ENCODE measurements around the gene ALDH1L2. TPM values are rescaled to one million over a fixed set of nuclear protein-coding genes. Genes with fewer than 3 reads are reported as not detected.

ALDH1L2 gene
- total RNA-seq, 1 experiment from 2014 or later: 26.1 TPM

- ChIA-PET CTCF (no interaction called here), POLR2A (no interaction called here)
- DNase-seq: no peak
- Histone ChIP-seq H3K4me3 (ENCODE audit: low read depth, low read length) (no peak overlapping the region), H3K27me3 (replicated peaks; ENCODE audit: control insufficient read depth, insufficient read depth, low read length) (no peaks in the 10 kb centered on the region), H3K9me3 (no peaks in the 10 kb centered on the region), H3K36me3 (ENCODE audit: control insufficient read depth, insufficient read depth, low read length) (peaks cover 1% of the 10 kb centered on the region; the same call in 1 of the 2 replicates), H3K4me1 (peaks cover 4% of the 10 kb centered on the region; the same call in 1 of the 2 replicates)
- no peaks in the 10 kb centered on the region for H3K9me3 Mint-ChIP-seq (ENCODE audit: unreplicated experiment)
- intact Hi-C loops (cut with micrococcal nuclease; ENCODE audit: unreplicated experiment): no loop called here
- peaks cover 16% of the 10 kb centered on the region for H3K36me3 Mint-ChIP-seq (ENCODE audit: insufficient read depth, unreplicated experiment)
- BruUV-seq (replicated peaks): no TSS peak
- no peak overlapping the region for H3K27ac Mint-ChIP-seq (ENCODE audit: unreplicated experiment)
- TF ChIP-seq CTCF (IDR thresholded peaks at IDR 0.05; ENCODE audit: insufficient read depth in 1 of 2, low read depth in 1 of 2, low read length in 1 of 2, severe bottlenecking in 1 of 2, unreplicated experiment in 1 of 2): no peak
- H3K4me1 Mint-ChIP-seq (ENCODE audit: low read depth, unreplicated experiment): peaks cover 14% of the 10 kb centered on the region
- H3K27me3 Mint-ChIP-seq (ENCODE audit: insufficient read depth, unreplicated experiment): no peaks in the 10 kb centered on the region
- H3K4me3 Mint-ChIP-seq (ENCODE audit: unreplicated experiment): no peak overlapping the region
These were observed 28.8 kb upstream of the ALDH1L2 start for GRCh38 chr12:105113094-105113493.

GRCh38 chr12:105110851-105111250 is 26.6 kb upstream of the ALDH1L2 start:
- intact Hi-C loops (cut with micrococcal nuclease; ENCODE audit: unreplicated experiment): no loop called here
- H3K9me3 ChIP-seq: no peaks in the 10 kb centered on the region

GRCh38 chr12:105109465-105110212 is 25.4 kb upstream of the ALDH1L2 start:
- Mint-ChIP-seq H3K9me3 (ENCODE audit: unreplicated experiment) (no peaks in the 10 kb centered on the region), H3K4me1 (ENCODE audit: low read depth, unreplicated experiment) (peaks cover 14% of the 10 kb centered on the region), H3K4me3 (ENCODE audit: unreplicated experiment) (peak overlapping the region; percentile 95), H3K36me3 (ENCODE audit: insufficient read depth, unreplicated experiment) (peaks cover 17% of the 10 kb centered on the region), H3K27me3 (ENCODE audit: insufficient read depth, unreplicated experiment) (no peaks in the 10 kb centered on the region), H3K27ac (ENCODE audit: unreplicated experiment) (peak overlapping the region; percentile 1)
- no peaks in the 10 kb centered on the region for H3K27me3 ChIP-seq (replicated peaks; ENCODE audit: control insufficient read depth, insufficient read depth, low read length)
- no peaks in the 10 kb centered on the region for H3K36me3 ChIP-seq (ENCODE audit: control insufficient read depth, insufficient read depth, low read length)
- no peak for DNase-seq
- intact Hi-C loops (cut with micrococcal nuclease; ENCODE audit: unreplicated experiment): loop anchor here (10.0 kb wide), 1 partner anchor 225 kb away; the partner anchor contains the start of gene C12orf75
- TF ChIP-seq CTCF (IDR thresholded peaks at IDR 0.05; ENCODE audit: insufficient read depth in 1 of 2, low read depth in 1 of 2, low read length in 1 of 2, severe bottlenecking in 1 of 2, unreplicated experiment in 1 of 2): no peak
- H3K4me3 ChIP-seq (ENCODE audit: low read depth, low read length): no peak overlapping the region
- CTCF ChIA-PET: no interaction called here
- H3K9me3 ChIP-seq: 0 out of 2 replicates have a peak, but pooled peaks cover 4% of the 10 kb centered on the region
- no TSS peak for BruUV-seq (replicated peaks)
- POLR2A ChIA-PET: interaction anchor here (0.5 kb wide), 1 partner anchor 25 kb away, joined by 4 read pairs; no protein-coding TSS in a partner anchor
- H3K4me1 ChIP-seq: peaks cover 4% of the 10 kb centered on the region; the same call in 1 of the 2 replicates

More at GRCh38 chr12:105110851-105111250, 26.6 kb upstream of the ALDH1L2 start:
- Mint-ChIP-seq H3K36me3 (ENCODE audit: insufficient read depth, unreplicated experiment) (peaks cover 18% of the 10 kb centered on the region), H3K27ac (ENCODE audit: unreplicated experiment) (no peak overlapping the region), H3K9me3 (ENCODE audit: unreplicated experiment) (no peaks in the 10 kb centered on the region), H3K4me1 (ENCODE audit: low read depth, unreplicated experiment) (peaks cover 14% of the 10 kb centered on the region), H3K4me3 (ENCODE audit: unreplicated experiment) (no peak overlapping the region), H3K27me3 (ENCODE audit: insufficient read depth, unreplicated experiment) (no peaks in the 10 kb centered on the region)
- ChIA-PET POLR2A (no interaction called here), CTCF (no interaction called here)
- H3K27me3 ChIP-seq (replicated peaks; ENCODE audit: control insufficient read depth, insufficient read depth, low read length): no peaks in the 10 kb centered on the region
- TF ChIP-seq CTCF (IDR thresholded peaks at IDR 0.05; ENCODE audit: insufficient read depth in 1 of 2, low read depth in 1 of 2, low read length in 1 of 2, severe bottlenecking in 1 of 2, unreplicated experiment in 1 of 2): no peak
- no peak for DNase-seq
- no peak overlapping the region for H3K4me3 ChIP-seq (ENCODE audit: low read depth, low read length)
- H3K4me1 ChIP-seq: peaks cover 4% of the 10 kb centered on the region; the same call in 1 of the 2 replicates
- no TSS peak for BruUV-seq (replicated peaks)
- no peaks in the 10 kb centered on the region for H3K36me3 ChIP-seq (ENCODE audit: control insufficient read depth, insufficient read depth, low read length)

Measured in Caco-2 (cell line).